Thoracic aorta (tissue), 2 donors: ENCODE results near the gene POLR3A. TPM values are rescaled to one million over a fixed set of nuclear protein-coding genes. Genes with fewer than 3 reads are reported as not detected.

ENCODE experiments used
- ATAC-seq: fragments of 150-250 bp; one replicate; pipeline ENCODE4 v1.8.0; 2017; ENCODE audit warnings: low read depth; ENCODE audit not compliant: insufficient number of reproducible peaks, low FRiP score
- DNase-seq: peaks from one replicate; pipeline ENCODE4 v3.0.0-alpha.2; 2020; ENCODE audit warnings: low spot score
- H3K27ac ChIP-seq, 2 donors: fragments of 200-600 bp; sonication (generic); 1 replicate in 1 of 2; 2 replicates in 1 of 2; pipeline ENCODE4 v1.5.1; 2016; ENCODE audit warnings: mild to moderate bottlenecking in 2 of 2, moderate library complexity in 2 of 2
- H3K27me3 ChIP-seq: fragments of 200-600 bp; sonication (generic); replicated peaks from 2 replicates; pipeline ENCODE4 v1.6.0; 2016; ENCODE audit warnings: mild to moderate bottlenecking; ENCODE audit not compliant: insufficient read depth
- H3K36me3 ChIP-seq: fragments of 200-600 bp; sonication (generic); one replicate; pipeline ENCODE4 v1.5.1; 2016
- H3K4me1 ChIP-seq, 2 donors: fragments of 200-600 bp; sonication (generic); 1 replicate in 1 of 2; 2 replicates in 1 of 2; pipeline versions ENCODE4 v1.5.1 to v1.6.0; 2016; ENCODE audit warnings: low read depth in 2 of 2, mild to moderate bottlenecking in 1 of 2; ENCODE audit not compliant: control insufficient read depth in 1 of 2
- H3K4me3 ChIP-seq: fragments of 200-600 bp; sonication (generic); 2 replicates; pipeline ENCODE4 v1.5.1; 2016; ENCODE audit warnings: mild to moderate bottlenecking
- H3K9me3 ChIP-seq: fragments of 200-600 bp; sonication (generic); 2 replicates; pipeline ENCODE4 v1.5.1; 2016
- CTCF ChIP-seq: fragments of 200-600 bp; sonication (generic); IDR thresholded peaks from one replicate; pipeline ENCODE4 v1.5.1; 2019; ENCODE audit warnings: antibody characterized with exemption
- total RNA-seq, 2 donors: library from RNA; depleted of rRNA; stranded (reverse); fragments of >200 nt; gene quantifications; one replicate each; pipeline versions ENCODE4 v1.1.0 to v1.2.3, GENCODE V29; 2016

Gene POLR3A
- total RNA-seq, 2 donors from 2014 or later = 12.3 to 19.3 TPM

- H3K4me1 ChIP-seq = peaks cover 22 to 64% of the 10 kb centered on the region in 2 donors
Observed at GRCh38 chr10:77972148-77972547, 57.2 kb downstream of the POLR3A start.

GRCh38 chr10:77971804-77972144, 57.5 kb downstream of the POLR3A start:
- H3K4me1 ChIP-seq = peaks cover 22 to 64% of the 10 kb centered on the region in 2 donors
- ATAC-seq (no peak), DNase-seq (no peak)
- no peak for TF ChIP-seq CTCF
- H3K4me3 ChIP-seq = peak overlapping the region; percentile 58
- peak overlapping the region; percentile 29 to 87 for H3K27ac ChIP-seq
- H3K9me3 ChIP-seq = no peaks in the 10 kb centered on the region
- H3K36me3 ChIP-seq = peaks cover 2% of the 10 kb centered on the region
- no peaks in the 10 kb centered on the region for H3K27me3 ChIP-seq

More at GRCh38 chr10:77972148-77972547, 57.2 kb downstream of the POLR3A start:
- no peak for TF ChIP-seq CTCF
- no peaks in the 10 kb centered on the region for H3K9me3 ChIP-seq
- DNase-seq = no peak
- no peak for ATAC-seq
- H3K27ac ChIP-seq = peak overlapping the region; percentile 29 to 87
- H3K27me3 ChIP-seq = no peaks in the 10 kb centered on the region
- peaks cover 5% of the 10 kb centered on the region for H3K36me3 ChIP-seq
- H3K4me3 ChIP-seq = no peak overlapping the region

GRCh38 chr10:77970869-77971803, 58.2 kb downstream of the POLR3A start:
- H3K4me1 ChIP-seq = peaks cover 22 to 64% of the 10 kb centered on the region in 2 donors
- H3K36me3 ChIP-seq = no peaks in the 10 kb centered on the region
- H3K4me3 ChIP-seq = peak overlapping the region; percentile 58
- no peak for TF ChIP-seq CTCF
- DNase-seq = peak; percentile 57
- ATAC-seq = peak; percentile 90
- no peaks in the 10 kb centered on the region for H3K27me3 ChIP-seq
- no peaks in the 10 kb centered on the region for H3K9me3 ChIP-seq
- H3K27ac ChIP-seq = peak overlapping the region; percentile 54 to 87

GRCh38 chr10:77969114-77969513, 60.2 kb downstream of the POLR3A start:
- Histone ChIP-seq H3K36me3 (no peaks in the 10 kb centered on the region), H3K4me1 (peaks cover 16 to 48% of the 10 kb centered on the region in 2 donors), H3K27me3 (no peaks in the 10 kb centered on the region), H3K27ac (peak overlapping the region; percentile 46 to 54), H3K9me3 (no peaks in the 10 kb centered on the region), H3K4me3 (no peak overlapping the region)
- DNase-seq (no peak), ATAC-seq (no peak)
- TF ChIP-seq CTCF = no peak

GRCh38 chr10:77967611-77968022, 61.7 kb downstream of the POLR3A start:
- TF ChIP-seq CTCF = no peak
- H3K36me3 ChIP-seq = no peaks in the 10 kb centered on the region
- no peaks in the 10 kb centered on the region for H3K27me3 ChIP-seq
- H3K27ac ChIP-seq = no peak overlapping the region
- peaks cover 13 to 36% of the 10 kb centered on the region in 2 donors for H3K4me1 ChIP-seq
- H3K9me3 ChIP-seq = no peaks in the 10 kb centered on the region
- no peak overlapping the region for H3K4me3 ChIP-seq
- DNase-seq (no peak), ATAC-seq (no peak)
